ENCODE results near the gene VPS37C.
"Not testable (repeated sequence)": the region's sequence is repeated elsewhere in the genome, so short reads cannot be mapped to it uniquely, and the experiment has no call there.

The VPS37C gene

DNA sequence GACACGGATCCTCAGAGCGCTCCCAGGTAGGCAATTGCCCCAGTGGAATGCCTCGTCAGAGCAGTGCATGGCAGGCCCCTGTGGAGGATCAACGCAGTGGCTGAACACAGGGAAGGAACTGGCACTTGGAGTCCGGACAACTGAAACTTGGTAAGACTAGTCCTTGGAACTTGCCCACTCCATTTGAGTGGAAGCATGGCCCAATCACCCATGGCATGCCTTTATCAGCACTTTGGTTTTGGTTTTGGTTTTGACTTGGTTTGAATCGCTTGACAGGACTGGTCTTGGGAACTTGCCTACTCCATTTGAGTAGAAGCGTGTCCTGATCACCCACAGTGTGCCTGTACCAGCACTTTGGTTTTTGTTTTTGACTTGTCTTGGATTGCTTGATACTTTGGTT, 67.1 kb downstream of the VPS37C start:
- H4K8ac ChIP-seq (ENCODE audit: low read depth, low read length); H3K23ac ChIP-seq (ENCODE audit: low read length); H3K4me1 ChIP-seq (ENCODE audit: control insufficient read depth in 1 of 2, insufficient read depth in 2 of 2, low read length in 2 of 2); H3K9ac ChIP-seq (ENCODE audit: low read length); H3K9me3 ChIP-seq (ENCODE audit: insufficient read depth, low read depth, low read length); H3K79me1 ChIP-seq (ENCODE audit: low read length); H3K27ac ChIP-seq (ENCODE audit: low read depth, low read length); H2AK5ac ChIP-seq (ENCODE audit: low read length); H2BK5ac ChIP-seq (ENCODE audit: low read depth, low read length, poor library complexity); H3K18ac ChIP-seq (ENCODE audit: low read length); H3K4me2 ChIP-seq (ENCODE audit: low read length); H3K4me3 ChIP-seq (ENCODE audit: low read depth, low read length); H4K91ac ChIP-seq (ENCODE audit: low read depth, low read length); H3K36me3 ChIP-seq (ENCODE audit: control insufficient read depth in 1 of 2, insufficient read depth in 2 of 2, low read length in 2 of 2); H3K14ac ChIP-seq (ENCODE audit: low read length); H2BK12ac ChIP-seq (ENCODE audit: low read length); DNase-seq; H3K4ac ChIP-seq (ENCODE audit: low read depth, low read length); H2AFZ ChIP-seq (ENCODE audit: insufficient read depth, low read length, poor library complexity); H3K27me3 ChIP-seq (ENCODE audit: insufficient read depth, low read length); H4K12ac ChIP-seq (ENCODE audit: low read depth, low read length); H3K79me2 ChIP-seq (ENCODE audit: control insufficient read depth, insufficient read depth, low read length, poor library complexity); H2BK120ac ChIP-seq (ENCODE audit: insufficient read depth, low read length, poor library complexity): not testable (repeated sequence)
- WGBS (ENCODE audit: extremely low coverage, insufficient coverage, insufficient read length): no CpG with 5 or more reads among the region's 7 CpGs

- Histone ChIP-seq H4K91ac (ENCODE audit: low read depth, low read length) (no peak overlapping the region), H3K79me1 (ENCODE audit: low read length) (no peaks in the 10 kb centered on the region), H3K14ac (ENCODE audit: low read length) (no peak overlapping the region), H2AK5ac (ENCODE audit: low read length) (no peak overlapping the region), H3K18ac (ENCODE audit: low read length) (no peak overlapping the region), H2BK120ac (ENCODE audit: insufficient read depth, low read length, poor library complexity) (no peak overlapping the region), H3K4me2 (ENCODE audit: low read length) (no peak overlapping the region), H3K79me2 (ENCODE audit: control insufficient read depth, insufficient read depth, low read length, poor library complexity) (no peaks in the 10 kb centered on the region), H3K36me3 (ENCODE audit: control insufficient read depth in 1 of 2, insufficient read depth in 2 of 2, low read length in 2 of 2) (no peaks in the 10 kb centered on the region), H3K27ac (ENCODE audit: low read depth, low read length) (no peak overlapping the region), H2AFZ (ENCODE audit: insufficient read depth, low read length, poor library complexity) (no peak overlapping the region), H3K9me3 (ENCODE audit: insufficient read depth, low read depth, low read length) (peaks cover 6% of the 10 kb centered on the region), H4K12ac (ENCODE audit: low read depth, low read length) (no peak overlapping the region), H3K4me3 (ENCODE audit: low read depth, low read length) (no peak overlapping the region), H4K8ac (ENCODE audit: low read depth, low read length) (no peak overlapping the region), H3K4ac (ENCODE audit: low read depth, low read length) (no peak overlapping the region), H2BK5ac (ENCODE audit: low read depth, low read length, poor library complexity) (no peak overlapping the region), H3K4me1 (ENCODE audit: control insufficient read depth in 1 of 2, insufficient read depth in 2 of 2, low read length in 2 of 2) (peaks cover 3 to 5% of the 10 kb centered on the region in 2 experiments), H3K27me3 (ENCODE audit: insufficient read depth, low read length) (no peaks in the 10 kb centered on the region), H2BK12ac (ENCODE audit: low read length) (no peak overlapping the region), H3K23ac (ENCODE audit: low read length) (no peak overlapping the region), H3K9ac (ENCODE audit: low read length) (no peak overlapping the region)
- no peak for DNase-seq
- no CpG with 5 or more reads among the region's 13 CpGs for WGBS (ENCODE audit: extremely low coverage, insufficient coverage, insufficient read length)
Measured at GRCh38 chr11:61092908-61093763, 68.1 kb downstream of the VPS37C start.

DNA sequence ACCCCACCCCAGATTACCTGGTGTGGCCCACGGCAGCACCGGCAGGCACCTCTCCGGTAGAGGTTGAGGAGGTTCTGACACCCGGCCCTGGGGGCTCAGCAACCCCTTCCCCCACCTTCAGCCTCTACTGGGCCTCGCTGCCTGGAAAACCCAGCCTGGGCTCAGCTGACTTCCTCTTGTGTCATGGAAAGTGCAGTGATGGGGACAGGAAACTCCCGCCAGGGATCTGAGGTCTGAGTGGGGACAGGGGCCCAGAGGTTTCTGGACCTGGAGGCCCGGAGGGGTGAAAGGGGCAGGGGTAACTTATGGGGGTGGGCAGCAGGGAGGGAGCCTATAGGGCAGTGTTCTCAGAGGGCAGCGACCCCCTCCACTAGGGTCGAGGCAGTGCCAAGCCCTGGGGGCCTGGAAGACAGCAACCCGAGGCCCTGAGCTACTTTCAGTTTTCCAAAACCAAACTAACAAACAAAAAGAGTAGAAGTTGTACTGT, 68.9 kb downstream of the VPS37C start:
- Histone ChIP-seq H2BK120ac (ENCODE audit: insufficient read depth, low read length, poor library complexity) (no peak overlapping the region), H3K4ac (ENCODE audit: low read depth, low read length) (no peak overlapping the region), H3K4me3 (ENCODE audit: low read depth, low read length) (no peak overlapping the region), H3K14ac (ENCODE audit: low read length) (no peak overlapping the region), H4K91ac (ENCODE audit: low read depth, low read length) (no peak overlapping the region), H3K4me1 (ENCODE audit: control insufficient read depth in 1 of 2, insufficient read depth in 2 of 2, low read length in 2 of 2) (peaks cover 3 to 5% of the 10 kb centered on the region in 2 experiments), H2AFZ (ENCODE audit: insufficient read depth, low read length, poor library complexity) (no peak overlapping the region), H2AK5ac (ENCODE audit: low read length) (no peak overlapping the region), H3K27me3 (ENCODE audit: insufficient read depth, low read length) (no peaks in the 10 kb centered on the region), H3K23ac (ENCODE audit: low read length) (no peak overlapping the region), H3K18ac (ENCODE audit: low read length) (no peak overlapping the region), H2BK12ac (ENCODE audit: low read length) (no peak overlapping the region), H4K12ac (ENCODE audit: low read depth, low read length) (no peak overlapping the region), H3K9ac (ENCODE audit: low read length) (no peak overlapping the region), H4K8ac (ENCODE audit: low read depth, low read length) (no peak overlapping the region), H3K36me3 (ENCODE audit: control insufficient read depth in 1 of 2, insufficient read depth in 2 of 2, low read length in 2 of 2) (no peaks in the 10 kb centered on the region), H3K9me3 (ENCODE audit: insufficient read depth, low read depth, low read length) (peaks cover 6% of the 10 kb centered on the region), H3K27ac (ENCODE audit: low read depth, low read length) (no peak overlapping the region), H3K4me2 (ENCODE audit: low read length) (no peak overlapping the region), H2BK5ac (ENCODE audit: low read depth, low read length, poor library complexity) (no peak overlapping the region), H3K79me2 (ENCODE audit: control insufficient read depth, insufficient read depth, low read length, poor library complexity) (no peaks in the 10 kb centered on the region), H3K79me1 (ENCODE audit: low read length) (no peaks in the 10 kb centered on the region)
- WGBS (ENCODE audit: extremely low coverage, insufficient coverage, insufficient read length): no CpG with 5 or more reads among the region's 10 CpGs
- peak; percentile 21 to 33 for DNase-seq

DNA sequence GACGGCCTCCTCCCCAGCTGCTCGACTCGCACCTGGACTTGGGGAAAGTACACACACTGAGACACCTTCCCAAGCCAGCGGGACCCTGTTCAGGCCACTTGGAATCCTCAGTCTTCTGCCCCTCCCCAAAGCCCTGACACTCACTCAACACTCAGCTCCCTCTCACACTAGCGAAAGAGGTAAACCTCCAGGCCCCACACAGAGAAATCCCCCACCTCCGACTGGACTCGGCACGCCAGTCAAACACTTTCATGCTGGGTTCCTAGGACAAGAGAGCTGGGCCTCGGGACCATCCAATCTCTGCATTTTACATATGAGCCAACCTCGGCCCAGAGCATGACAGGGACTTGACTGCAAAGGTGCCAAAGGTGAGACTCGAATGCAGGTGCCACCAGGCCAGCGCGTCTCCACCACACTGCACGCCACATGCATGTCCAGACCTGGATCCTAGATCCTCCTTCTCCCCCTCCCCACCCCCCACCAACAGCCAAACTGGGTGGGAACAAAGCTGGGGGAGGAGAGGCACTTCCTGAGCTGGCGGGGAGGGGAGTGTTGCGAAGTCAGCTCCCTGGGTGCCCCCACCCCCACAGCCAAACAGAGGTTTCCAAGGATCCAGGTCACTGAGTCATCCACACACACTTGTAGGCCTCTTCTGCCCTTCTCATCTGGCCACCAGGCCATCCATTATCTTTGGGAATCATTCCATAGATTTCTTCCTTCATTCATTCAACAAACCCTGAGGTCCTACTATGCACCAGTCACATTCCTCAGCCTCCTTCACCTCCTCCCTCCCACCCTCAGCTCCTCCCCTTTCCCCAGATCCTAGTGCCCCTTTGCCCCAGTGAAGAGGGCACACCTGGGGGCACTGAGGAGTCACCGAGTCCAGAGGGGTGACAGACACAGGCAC, 69.6 kb downstream of the VPS37C start:
- no peak overlapping the region for H2AFZ ChIP-seq (ENCODE audit: insufficient read depth, low read length, poor library complexity)
- DNase-seq: peak in 1 of 2 donors; percentile 14
- H3K27ac ChIP-seq (ENCODE audit: low read depth, low read length): no peak overlapping the region
- H2BK120ac ChIP-seq (ENCODE audit: insufficient read depth, low read length, poor library complexity): no peak overlapping the region
- peaks cover 6% of the 10 kb centered on the region for H3K9me3 ChIP-seq (ENCODE audit: insufficient read depth, low read depth, low read length)
- no peak overlapping the region for H2AK5ac ChIP-seq (ENCODE audit: low read length)
- H4K12ac ChIP-seq (ENCODE audit: low read depth, low read length): no peak overlapping the region
- H4K91ac ChIP-seq (ENCODE audit: low read depth, low read length): no peak overlapping the region
- no peaks in the 10 kb centered on the region for H3K79me2 ChIP-seq (ENCODE audit: control insufficient read depth, insufficient read depth, low read length, poor library complexity)
- H3K79me1 ChIP-seq (ENCODE audit: low read length): no peaks in the 10 kb centered on the region
- H3K23ac ChIP-seq (ENCODE audit: low read length): no peak overlapping the region
- H3K4me3 ChIP-seq (ENCODE audit: low read depth, low read length): no peak overlapping the region
- H2BK5ac ChIP-seq (ENCODE audit: low read depth, low read length, poor library complexity): no peak overlapping the region
- no peaks in the 10 kb centered on the region for H3K27me3 ChIP-seq (ENCODE audit: insufficient read depth, low read length)
- H3K4me1 ChIP-seq (ENCODE audit: control insufficient read depth in 1 of 2, insufficient read depth in 2 of 2, low read length in 2 of 2): peaks cover 3 to 5% of the 10 kb centered on the region in 2 experiments
- H3K4ac ChIP-seq (ENCODE audit: low read depth, low read length): no peak overlapping the region
- no peak overlapping the region for H3K14ac ChIP-seq (ENCODE audit: low read length)
- no peak overlapping the region for H3K4me2 ChIP-seq (ENCODE audit: low read length)
- WGBS (ENCODE audit: extremely low coverage, insufficient coverage, insufficient read length): no CpG with 5 or more reads among the region's 17 CpGs
- H3K9ac ChIP-seq (ENCODE audit: low read length): no peak overlapping the region
- H3K36me3 ChIP-seq (ENCODE audit: control insufficient read depth in 1 of 2, insufficient read depth in 2 of 2, low read length in 2 of 2): no peaks in the 10 kb centered on the region
- no peak overlapping the region for H4K8ac ChIP-seq (ENCODE audit: low read depth, low read length)
- H2BK12ac ChIP-seq (ENCODE audit: low read length): no peak overlapping the region
- no peak overlapping the region for H3K18ac ChIP-seq (ENCODE audit: low read length)

Measured in trophoblast cell (in vitro differentiated cells and primary cell).